Calu3 (cell line): ENCODE data around the gene PCDH7. TPM values are rescaled to one million over a fixed set of nuclear protein-coding genes. Genes with fewer than 3 reads are reported as not detected.

Experiments
- Bru-seq: library from RNA; stranded (reverse); fragments of 400-500 nt; gene quantifications from one replicate; lab custom pipeline; 2021; lab: Mats Ljungman, UMichigan
- BruChase-seq, 2 experiments: library from RNA; stranded (reverse); fragments of 400-500 nt; gene quantifications; one replicate each; lab custom pipeline; 2021; lab: Mats Ljungman, UMichigan
- BruUV-seq: library from RNA; stranded (reverse); fragments of 400-500 nt; replicated peaks from 2 replicates; lab custom pipeline; 2021; lab: Mats Ljungman, UMichigan
- CTCF ChIA-PET: fragments of 300-600 bp; sonication (Branson Sonifier 250); formaldehyde crosslinking; loops from one replicate; lab custom pipeline; 2022; ENCODE audit warnings: antibody characterized with exemption; lab: Charles Lee
- DNase-seq: peaks from one replicate; pipeline ENCODE4 v3.0.0; 2022
- H3K27ac Mint-ChIP-seq: one replicate; pipeline ENCODE4 v1.8.0; 2022; ENCODE audit warnings: mixed read lengths; ENCODE audit not compliant: unreplicated experiment
- H3K27me3 Mint-ChIP-seq: one replicate; pipeline ENCODE4 v1.8.0; 2022; ENCODE audit warnings: mixed read lengths; ENCODE audit not compliant: unreplicated experiment
- H3K36me3 Mint-ChIP-seq: one replicate; pipeline ENCODE4 v1.8.0; 2022; ENCODE audit warnings: mild to moderate bottlenecking, moderate library complexity, mixed read lengths; ENCODE audit not compliant: insufficient read depth, unreplicated experiment
- H3K4me1 Mint-ChIP-seq: one replicate; pipeline ENCODE4 v1.8.0; 2022; ENCODE audit warnings: mild to moderate bottlenecking, low read depth, mixed read lengths; ENCODE audit not compliant: unreplicated experiment
- H3K4me3 Mint-ChIP-seq: one replicate; pipeline ENCODE4 v1.8.0; 2022; ENCODE audit warnings: mild to moderate bottlenecking, low read depth, moderate library complexity, mixed read lengths; ENCODE audit not compliant: unreplicated experiment
- H3K9me3 Mint-ChIP-seq: one replicate; pipeline ENCODE4 v1.8.0; 2022; ENCODE audit warnings: low read depth, mixed read lengths; ENCODE audit not compliant: unreplicated experiment
- CTCF ChIP-seq: fragments of 200-600 bp; IDR thresholded peaks from one replicate; pipeline ENCODE4 v1.8.0; 2022; ENCODE audit warnings: antibody characterized with exemption; ENCODE audit not compliant: unreplicated experiment
- intact Hi-C: fragments of 100-400 bp; cut with micrococcal nuclease; formaldehyde crosslinking; loops from one replicate; pipeline ENCODE4 v1.10.0; 2022; ENCODE audit not compliant: unreplicated experiment
- long read RNA-seq: library from polyadenylated mRNA; stranded (forward); transcript quantifications from one replicate; pipeline ENCODE4 v2.0.0, GENCODE V29; 2022
- total RNA-seq: library from RNA; stranded (reverse); gene quantifications from 2 replicates; pipeline ENCODE4 v1.2.3, GENCODE V29; 2022

The PCDH7 gene
- total RNA-seq (0.45 and 1.8 TPM in 2 replicates), Bru-seq, nascent RNA (percentile 29 among the genes with signal in this experiment), BruChase-seq, experiment 1, labeled RNA remaining after a 6-hour chase (percentile 27 among the genes with signal in this experiment), BruChase-seq, experiment 2, labeled RNA remaining after a 2-hour chase (percentile 21 among the genes with signal in this experiment)
- long read RNA-seq, full-length matches to known transcripts: 1 of 1 reads
- long read RNA-seq, partial matches to known transcripts: 0 of 1 reads
- long read RNA-seq, other reads (novel, unspliced or antisense): 0 of 1 reads

DNA sequence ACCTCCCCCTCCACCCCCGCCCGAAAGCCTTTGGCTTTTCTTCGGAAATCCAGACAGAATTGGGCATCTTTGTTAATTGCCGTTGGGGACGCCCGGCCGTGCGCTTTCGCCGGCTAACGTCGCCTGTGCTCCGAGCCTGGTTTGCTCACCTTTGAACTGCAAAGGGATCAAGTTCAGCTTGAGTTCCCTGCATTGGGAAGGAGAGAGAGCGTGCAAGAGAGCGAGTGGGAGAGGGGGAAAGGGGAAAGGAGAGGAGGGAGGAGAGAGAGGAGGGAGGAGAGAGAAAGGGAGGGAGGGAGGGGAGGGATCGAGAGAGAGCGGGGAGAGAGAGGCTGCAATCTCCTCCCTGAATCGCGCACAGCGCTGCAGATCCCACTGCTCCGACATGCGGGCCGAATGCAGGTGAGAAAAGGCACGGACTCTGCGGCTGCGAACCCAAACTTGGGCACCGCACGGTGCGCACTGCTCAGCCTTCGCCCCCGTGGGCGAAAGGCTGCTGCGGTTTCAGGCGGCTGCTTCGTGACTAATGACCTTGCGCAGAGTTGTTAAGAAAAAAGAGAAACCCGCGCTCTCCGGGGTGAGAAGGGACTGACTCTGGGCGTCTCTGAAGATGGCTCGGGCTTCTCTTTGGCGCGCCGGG lies at the start of gene PCDH7:
TSS of gene PCDH7 (plus strand) at position 349 of the 640 bp plus-strand sequence. CDS start 1,054 bp downstream, outside the sequence.
- intact Hi-C loops: no loop called here
- Mint-ChIP-seq H3K27ac (no peak within 1 kb of the TSS), H3K36me3 (peaks cover 30% of the 10 kb centered on the region), H3K4me3 (peak within 1 kb of the TSS; percentile 79), H3K4me1 (peaks cover 24% of the 10 kb centered on the region), H3K27me3 (peaks cover 43% of the 10 kb centered on the region), H3K9me3 (no peaks in the 10 kb centered on the region)
- DNase-seq: peak; percentile 12
- CTCF ChIA-PET: no interaction called here
- no TSS peak for BruUV-seq
- TF ChIP-seq CTCF: no peak

DNA sequence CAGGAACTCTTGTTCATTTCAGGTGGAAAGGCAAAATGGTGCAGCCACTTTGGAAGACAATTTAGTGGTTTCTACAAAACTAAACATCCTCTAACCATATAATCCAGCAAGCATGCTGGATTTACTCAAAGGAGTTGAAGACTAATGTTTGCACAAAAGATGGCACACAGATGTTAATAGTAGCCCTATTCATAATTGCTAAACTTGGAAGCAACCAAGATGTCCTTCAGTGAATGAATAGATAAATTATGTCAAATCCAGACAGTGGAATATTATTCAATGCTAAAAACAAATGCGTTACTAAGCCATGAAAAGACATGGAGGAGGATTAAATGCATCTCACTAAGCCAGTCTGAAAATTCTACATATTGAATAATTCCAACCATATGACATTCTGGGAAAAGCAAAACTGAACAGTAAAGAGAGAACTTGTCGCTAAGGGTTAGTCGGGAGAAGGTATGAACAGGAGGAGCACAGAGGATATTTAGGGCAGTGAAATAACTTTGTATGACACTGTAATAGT lies 48.2 kb upstream of the PCDH7 start:
- no peaks in the 10 kb centered on the region for H3K27me3 Mint-ChIP-seq
- H3K9me3 Mint-ChIP-seq: no peaks in the 10 kb centered on the region
- TF ChIP-seq CTCF: no peak
- no peak overlapping the region for H3K4me3 Mint-ChIP-seq
- no peaks in the 10 kb centered on the region for H3K4me1 Mint-ChIP-seq
- BruUV-seq: no TSS peak
- H3K36me3 Mint-ChIP-seq: no peaks in the 10 kb centered on the region
- no peak overlapping the region for H3K27ac Mint-ChIP-seq
- CTCF ChIA-PET: no interaction called here
- no peak for DNase-seq
- intact Hi-C loops: no loop called here

DNA sequence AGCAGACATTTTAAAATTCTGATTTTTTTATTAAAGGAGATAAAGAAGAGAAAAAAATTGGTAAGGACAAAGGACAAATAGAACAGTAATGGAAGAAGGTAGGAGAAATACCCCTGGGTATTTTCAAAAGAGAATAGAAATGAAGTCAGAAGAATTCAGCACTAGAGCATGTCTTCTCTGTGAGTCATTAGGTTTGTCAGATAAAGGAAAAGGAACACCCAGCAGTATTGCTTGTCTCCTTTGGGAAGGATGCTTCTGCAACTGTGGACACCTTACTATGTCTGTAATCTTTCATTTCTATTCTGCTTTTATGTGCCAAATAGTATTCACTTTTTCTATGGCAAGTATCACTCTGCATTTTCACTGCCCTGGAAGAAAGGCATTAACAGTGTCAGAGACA lies 24.0 kb upstream of the PCDH7 start:
- Mint-ChIP-seq H3K27me3 (no peaks in the 10 kb centered on the region), H3K9me3 (no peaks in the 10 kb centered on the region), H3K4me3 (no peak overlapping the region), H3K36me3 (no peaks in the 10 kb centered on the region), H3K4me1 (no peaks in the 10 kb centered on the region), H3K27ac (no peak overlapping the region)
- no peak for TF ChIP-seq CTCF
- DNase-seq: no peak
- BruUV-seq: no TSS peak
- CTCF ChIA-PET: no interaction called here
- intact Hi-C loops: no loop called here

GRCh38 chr4:30714408-30715031 lies 5.6 kb upstream of the PCDH7 start:
- no TSS peak for BruUV-seq
- CTCF ChIA-PET: no interaction called here
- intact Hi-C loops: loop anchor here (5.0 kb wide), 3 partner anchors 148 to 963 kb away; no protein-coding TSS in a partner anchor
- H3K36me3 Mint-ChIP-seq: peaks cover 22% of the 10 kb centered on the region
- peak; percentile 48 for DNase-seq
- no peaks in the 10 kb centered on the region for H3K9me3 Mint-ChIP-seq
- peaks cover 17% of the 10 kb centered on the region for H3K4me1 Mint-ChIP-seq
- no peak overlapping the region for H3K4me3 Mint-ChIP-seq
- TF ChIP-seq CTCF: peak; percentile 33
- no peak overlapping the region for H3K27ac Mint-ChIP-seq
- H3K27me3 Mint-ChIP-seq: peaks cover 28% of the 10 kb centered on the region
